PC-9 (cell line): ENCODE results near the gene CEP350.

Source experiments
- EZH2 ChIP-seq: fragments of 200-600 bp; sonication (generic); IDR thresholded peaks from 2 replicates; pipeline ENCODE4 v1.8.0; 2017; ENCODE audit warnings: antibody characterized with exemption, low read depth
- TF ChIP-seq, protein P1 (sequence below): fragments of 200-600 bp; sonication (generic); conservative IDR thresholded peaks from 2 replicates; pipeline ENCODE4 v1.6.1; 2017; ENCODE audit warnings: mixed run types, antibody characterized with exemption, mild to moderate bottlenecking, moderate library complexity

DNA sequence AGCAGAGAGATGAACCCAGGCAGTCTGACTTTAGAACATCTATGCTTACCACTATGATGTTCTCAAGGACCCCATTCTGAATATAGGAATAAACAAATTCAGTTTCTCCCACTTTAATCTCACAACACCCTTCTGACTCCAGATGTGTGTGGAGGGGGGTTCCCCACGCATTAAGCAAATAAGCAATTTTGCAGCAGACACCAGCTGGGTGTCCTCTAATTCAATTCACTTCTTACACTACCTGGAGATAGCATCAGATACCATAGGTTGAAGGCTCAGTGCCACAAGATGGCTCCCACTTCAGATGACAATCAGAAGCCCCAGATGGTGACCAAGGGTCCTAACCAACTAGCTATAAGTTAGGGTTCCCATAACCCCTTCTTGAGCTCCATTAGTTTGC lies 30.3 kb upstream of the CEP350 start:
- TF ChIP-seq, protein P1, sequence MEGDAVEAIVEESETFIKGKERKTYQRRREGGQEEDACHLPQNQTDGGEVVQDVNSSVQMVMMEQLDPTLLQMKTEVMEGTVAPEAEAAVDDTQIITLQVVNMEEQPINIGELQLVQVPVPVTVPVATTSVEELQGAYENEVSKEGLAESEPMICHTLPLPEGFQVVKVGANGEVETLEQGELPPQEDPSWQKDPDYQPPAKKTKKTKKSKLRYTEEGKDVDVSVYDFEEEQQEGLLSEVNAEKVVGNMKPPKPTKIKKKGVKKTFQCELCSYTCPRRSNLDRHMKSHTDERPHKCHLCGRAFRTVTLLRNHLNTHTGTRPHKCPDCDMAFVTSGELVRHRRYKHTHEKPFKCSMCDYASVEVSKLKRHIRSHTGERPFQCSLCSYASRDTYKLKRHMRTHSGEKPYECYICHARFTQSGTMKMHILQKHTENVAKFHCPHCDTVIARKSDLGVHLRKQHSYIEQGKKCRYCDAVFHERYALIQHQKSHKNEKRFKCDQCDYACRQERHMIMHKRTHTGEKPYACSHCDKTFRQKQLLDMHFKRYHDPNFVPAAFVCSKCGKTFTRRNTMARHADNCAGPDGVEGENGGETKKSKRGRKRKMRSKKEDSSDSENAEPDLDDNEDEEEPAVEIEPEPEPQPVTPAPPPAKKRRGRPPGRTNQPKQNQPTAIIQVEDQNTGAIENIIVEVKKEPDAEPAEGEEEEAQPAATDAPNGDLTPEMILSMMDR, result no peak
- no peak for TF ChIP-seq EZH2
